Common myeloid progenitor, CD34-positive (primary cell): ENCODE measurements around the gene MED12L.
A peak's percentile ranks its signal among the peaks of the same experiment; 100 is the strongest.

Experiments used
- CTCF ChIA-PET: fragments of 350-600 bp; sonication (Branson Sonifier 250); formaldehyde crosslinking; loops from one replicate; lab custom pipeline; 2021; ENCODE audit warnings: antibody characterized with exemption; lab: Charles Lee
- POLR2A ChIA-PET: fragments of 350-600 bp; sonication (Branson Sonifier 250); formaldehyde crosslinking; loops from one replicate; lab custom pipeline; 2021; ENCODE audit warnings: antibody characterized with exemption; lab: Charles Lee
- DNase-seq, 3 donors: peaks; one replicate each; pipeline versions ENCODE4 v3.0.0 to v3.0.0-alpha.2; 2013
- H3K27ac ChIP-seq, 2 experiments: 1 replicate in 1 of 2; 2 replicates in 1 of 2; pipeline ENCODE4 v1.7.0; 2013; ENCODE audit warnings: inconsistent platforms in 2 of 2, low read length in 2 of 2, mild to moderate bottlenecking in 2 of 2, low read depth in 1 of 2, moderate library complexity in 1 of 2; ENCODE audit not compliant: severe bottlenecking in 2 of 2, insufficient read depth in 1 of 2, poor library complexity in 1 of 2
- H3K27me3 ChIP-seq, 5 experiments: replicated peaks in 2 of 5; 1 replicate in 3 of 5; 2 replicates in 2 of 5; pipeline versions ENCODE4 v1.6.1 to v1.7.0; 2013; ENCODE audit warnings: low read length in 4 of 5, mild to moderate bottlenecking in 2 of 5, moderate library complexity in 2 of 5, inconsistent platforms in 1 of 5; ENCODE audit not compliant: insufficient read depth in 5 of 5, control insufficient read depth in 4 of 5
- H3K36me3 ChIP-seq, 4 experiments: 1 replicate in 2 of 4; 2 replicates in 2 of 4; pipeline versions ENCODE4 v1.6.1 to v1.7.0; 2013; ENCODE audit warnings: low read length in 3 of 4, control low read depth in 1 of 4, mild to moderate bottlenecking in 1 of 4; ENCODE audit not compliant: control insufficient read depth in 4 of 4, insufficient read depth in 4 of 4
- H3K4me1 ChIP-seq, 4 experiments: 1 replicate in 3 of 4; 2 replicates in 1 of 4; pipeline versions ENCODE4 v1.6.1 to v1.7.1; 2013; ENCODE audit warnings: low read length in 3 of 4, mild to moderate bottlenecking in 3 of 4, control low read depth in 1 of 4, inconsistent platforms in 1 of 4, moderate library complexity in 1 of 4; ENCODE audit not compliant: control insufficient read depth in 4 of 4, insufficient read depth in 4 of 4; ENCODE audit errors: control extremely low read depth in 1 of 4
- H3K4me3 ChIP-seq, 7 experiments: 1 replicate in 4 of 7; 2 replicates in 3 of 7; pipeline versions ENCODE4 v1.5.1 to v1.7.0; 2013; ENCODE audit warnings: mild to moderate bottlenecking in 7 of 7, low read length in 6 of 7, moderate library complexity in 6 of 7, inconsistent platforms in 2 of 7, low read depth in 2 of 7, control low read depth in 1 of 7; ENCODE audit not compliant: insufficient read depth in 4 of 7, control insufficient read depth in 1 of 7; ENCODE audit errors: extremely low read depth in 1 of 7
- H3K9me3 ChIP-seq, 5 experiments: 1 replicate in 4 of 5; 2 replicates in 1 of 5; pipeline versions ENCODE4 v1.6.1 to v1.7.1; 2013; ENCODE audit warnings: low read length in 4 of 5, mild to moderate bottlenecking in 2 of 5, inconsistent platforms in 1 of 5, low read depth in 1 of 5, moderate library complexity in 1 of 5; ENCODE audit not compliant: control insufficient read depth in 4 of 5, insufficient read depth in 2 of 5; ENCODE audit errors: control extremely low read depth in 1 of 5
- WGBS: methylation state at CpG from one replicate; pipeline ENCODE4 v1.1.5; 2013; ENCODE audit not compliant: insufficient coverage; 5-methylcytosine and 5-hydroxymethylcytosine counted together

The MED12L gene

DNA sequence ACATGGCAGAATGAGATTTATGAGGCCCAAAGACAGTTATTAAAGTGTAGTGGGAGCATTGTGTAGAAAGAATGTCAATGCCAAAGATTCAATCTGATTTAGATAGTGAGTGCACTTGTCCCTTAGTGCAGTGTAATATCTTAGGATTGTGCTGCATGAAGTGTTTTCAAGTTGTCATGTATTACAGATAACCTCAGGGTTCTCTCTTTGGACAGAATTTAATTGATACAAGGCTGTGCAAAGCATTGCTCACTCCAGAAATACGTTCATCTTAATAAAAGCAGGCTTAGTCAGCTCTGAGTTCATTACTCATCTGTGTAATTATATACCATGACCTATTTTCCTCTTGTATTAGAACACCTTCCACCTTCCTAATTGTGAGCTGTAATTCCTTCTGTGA, 133.6 kb downstream of the MED12L start:
- peaks cover 0 to 3% (median 0%) of the 10 kb centered on the region in 5 experiments for H3K9me3 ChIP-seq
- H3K27me3 ChIP-seq: no peaks in the 10 kb centered on the region
- no peak overlapping the region for H3K4me3 ChIP-seq
- POLR2A ChIA-PET: interaction anchor here (1.0 kb wide), 1 partner anchor 21 kb away, joined by 3 read pairs; no protein-coding TSS in a partner anchor
- no peak for DNase-seq
- WGBS: no CpG with 5 or more reads among the region's 1 CpG
- CTCF ChIA-PET: interaction anchor here (0.7 to 4.6 kb wide), 4 partner anchors 9 to 375 kb away, joined by 3 to 29 read pairs (median 5); no protein-coding TSS in a partner anchor
- no peak overlapping the region for H3K27ac ChIP-seq
- peaks cover 0 to 28% (median 5%) of the 10 kb centered on the region in 4 experiments for H3K36me3 ChIP-seq
- H3K4me1 ChIP-seq: peaks cover 0 to 5% (median 0%) of the 10 kb centered on the region in 4 experiments

DNA sequence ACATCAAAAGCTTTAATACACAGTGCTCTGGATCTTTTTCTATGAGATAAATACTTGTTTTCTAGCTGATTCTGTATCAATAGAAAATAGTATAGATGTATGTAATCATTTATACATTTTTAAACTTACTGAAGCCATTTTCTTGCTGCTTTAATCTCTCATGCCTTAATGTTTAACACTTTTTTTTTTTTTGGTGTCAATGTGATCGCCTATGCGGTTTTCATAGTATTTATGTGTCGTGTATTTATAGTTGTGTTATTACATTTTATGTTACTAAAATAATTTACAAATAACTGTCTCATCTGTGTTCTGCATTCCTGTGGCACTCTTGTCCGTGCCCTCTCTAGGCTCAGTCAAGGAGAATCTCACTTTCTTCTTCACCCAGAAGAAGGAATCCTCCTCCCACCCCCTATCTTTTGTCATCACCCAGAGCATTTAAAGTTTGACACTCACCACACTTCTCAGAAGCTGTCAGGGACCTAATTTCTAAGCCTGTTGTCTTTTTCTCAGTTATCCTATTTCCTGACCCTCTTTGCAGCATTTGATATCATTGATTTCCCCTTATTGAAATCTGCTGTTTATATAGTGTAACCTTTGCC, 138.9 kb downstream of the MED12L start:
- CTCF ChIA-PET: interaction anchor here (0.7 to 13.9 kb wide), 10 partner anchors 7 to 242 kb away, joined by 3 to 227 read pairs (median 5); partner anchors contain the start of gene P2RY14
- Histone ChIP-seq H3K4me3 (no peak overlapping the region), H3K9me3 (peaks cover 0 to 3% (median 0%) of the 10 kb centered on the region in 5 experiments), H3K27me3 (no peaks in the 10 kb centered on the region), H3K27ac (no peak overlapping the region), H3K36me3 (peaks cover 0 to 31% (median 5%) of the 10 kb centered on the region in 4 experiments), H3K4me1 (peaks cover 5 to 37% (median 20%) of the 10 kb centered on the region in 4 experiments)
- no CpG with 5 or more reads among the region's 4 CpGs for WGBS
- no peak for DNase-seq
- POLR2A ChIA-PET: interaction anchor here (0.5 kb wide), 1 partner anchor 50 kb away, joined by 3 read pairs; no protein-coding TSS in a partner anchor

DNA sequence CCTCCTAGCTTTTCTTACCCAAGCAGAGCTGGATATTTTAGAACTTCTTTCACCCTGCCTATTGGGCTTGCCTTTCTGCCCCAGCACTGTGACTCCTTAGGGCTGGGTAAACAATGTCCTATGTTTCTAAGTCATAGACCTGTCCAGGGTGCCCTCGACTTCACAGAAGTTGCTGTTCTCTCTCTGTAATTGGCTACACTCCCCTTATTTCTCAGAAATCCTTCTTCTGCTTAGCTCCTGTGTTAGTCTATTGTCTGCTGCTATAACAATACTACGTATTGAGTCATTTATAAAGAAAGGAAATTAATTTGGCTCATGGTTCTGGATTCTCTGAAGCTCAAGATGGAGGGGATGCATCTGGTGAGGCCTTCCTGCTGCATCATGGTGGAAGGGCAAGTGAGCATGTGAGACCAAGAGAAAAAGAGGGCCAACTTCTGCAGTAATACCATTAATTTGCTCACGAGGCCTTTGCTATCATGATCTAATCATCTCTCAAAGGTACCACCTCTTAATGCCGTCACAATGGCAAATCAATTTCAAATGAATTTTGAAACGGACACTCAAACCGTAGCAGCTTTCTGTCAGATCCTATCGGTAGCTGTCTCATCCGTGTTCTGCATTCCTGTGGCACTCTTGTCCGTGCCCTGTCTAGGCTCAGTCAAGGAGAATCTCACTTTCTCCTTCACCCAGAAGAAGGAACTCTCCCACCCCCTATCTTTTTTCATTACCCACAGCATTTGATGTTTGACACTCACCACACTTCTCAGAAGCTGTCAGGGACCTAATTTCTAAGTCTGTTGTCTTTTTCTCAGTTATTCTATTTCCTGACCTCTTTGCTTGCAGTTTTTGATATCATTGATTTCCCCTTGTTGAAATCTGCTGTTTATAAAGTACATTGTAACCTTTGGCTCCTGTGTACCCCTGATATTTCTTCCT, 139.8 kb downstream of the MED12L start:
- no peaks in the 10 kb centered on the region for H3K27me3 ChIP-seq
- peaks cover 6 to 41% (median 24%) of the 10 kb centered on the region in 4 experiments for H3K4me1 ChIP-seq
- H3K36me3 ChIP-seq: peaks cover 0 to 28% (median 5%) of the 10 kb centered on the region in 4 experiments
- peak in 2 of 3 donors; percentile 38 to 71 for DNase-seq
- ChIA-PET POLR2A (interaction anchor here (0.6 kb wide), 1 partner anchor 53 kb away, joined by 3 read pairs; no protein-coding TSS in a partner anchor), CTCF (interaction anchor here (0.9 to 13.9 kb wide), 13 partner anchors 8 to 613 kb away, joined by 3 to 227 read pairs (median 7); partner anchors contain the start of gene P2RY14)
- 90% methylated on average over 7 of the region's 9 CpGs for WGBS
- H3K4me3 ChIP-seq: no peak overlapping the region
- H3K27ac ChIP-seq: no peak overlapping the region
- H3K9me3 ChIP-seq: peaks cover 0 to 3% (median 0%) of the 10 kb centered on the region in 5 experiments

DNA sequence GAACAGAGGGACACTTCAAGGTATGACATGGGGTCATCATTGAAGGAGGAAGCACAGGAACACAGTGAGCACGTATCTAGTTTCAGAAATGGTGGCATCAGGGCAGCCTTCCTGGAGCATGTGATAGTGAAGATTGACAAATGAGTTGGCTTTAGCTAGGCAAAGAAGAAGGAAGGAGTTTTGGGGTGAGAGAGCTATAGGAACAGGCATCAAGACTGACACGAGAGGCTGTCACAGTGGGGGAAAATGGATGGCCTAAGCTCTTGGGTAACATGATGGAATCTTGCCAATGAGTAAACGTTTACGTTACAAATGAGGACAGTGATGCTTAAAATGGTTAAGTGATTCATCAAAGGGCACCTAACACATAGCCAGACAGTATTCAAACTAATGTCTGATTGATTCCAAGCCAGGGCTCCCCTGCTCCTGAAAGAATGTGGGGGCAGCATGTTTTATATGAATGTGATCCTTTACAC, 140.7 kb downstream of the MED12L start:
- 64% methylated on average over 2 of the region's 4 CpGs for WGBS
- peaks cover 0 to 3% (median 0%) of the 10 kb centered on the region in 5 experiments for H3K9me3 ChIP-seq
- H3K36me3 ChIP-seq: peaks cover 0 to 21% (median 3%) of the 10 kb centered on the region in 4 experiments
- no peaks in the 10 kb centered on the region for H3K27me3 ChIP-seq
- ChIA-PET POLR2A (no interaction called here), CTCF (interaction anchor here (0.7 to 13.9 kb wide), 12 partner anchors 9 to 612 kb away, joined by 3 to 227 read pairs (median 12); partner anchors contain the start of gene P2RY14)
- no peak overlapping the region for H3K4me3 ChIP-seq
- peak in 2 of 3 donors; percentile 34 to 40 for DNase-seq
- peaks cover 9 to 48% (median 28%) of the 10 kb centered on the region in 4 experiments for H3K4me1 ChIP-seq
- no peak overlapping the region for H3K27ac ChIP-seq

DNA sequence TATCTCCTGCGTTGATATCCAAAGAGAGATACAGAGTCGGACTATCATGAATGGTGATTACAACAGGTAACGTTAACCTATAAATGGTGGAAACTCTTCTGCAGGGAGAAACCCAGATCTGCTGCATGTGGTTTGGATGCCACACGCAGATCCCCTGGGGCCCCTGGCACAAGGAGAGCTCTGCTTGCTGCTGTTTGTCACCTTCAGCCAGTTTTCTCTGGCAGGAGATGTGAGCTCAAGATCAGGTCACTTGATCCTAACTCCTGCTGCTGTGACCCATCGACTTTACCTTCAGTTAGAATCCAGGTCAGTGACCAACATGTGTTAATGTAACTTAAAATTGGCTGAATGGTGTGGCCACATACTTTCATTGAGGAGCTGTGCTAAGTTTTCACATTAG, 141.4 kb downstream of the MED12L start:
- CTCF ChIA-PET: interaction anchor here (0.7 to 13.9 kb wide), 21 partner anchors 9 to 611 kb away, joined by 3 to 227 read pairs (median 7); partner anchors contain the start of gene P2RY14
- 98% methylated on average over 5 of the region's 5 CpGs for whole genome bisulfite sequencing
- Histone ChIP-seq H3K27me3 (no peaks in the 10 kb centered on the region), H3K27ac (no peak overlapping the region), H3K36me3 (peaks cover 0 to 14% (median 0%) of the 10 kb centered on the region in 4 experiments), H3K9me3 (peaks cover 0 to 3% (median 0%) of the 10 kb centered on the region in 5 experiments), H3K4me3 (no peak overlapping the region), H3K4me1 (peaks cover 9 to 49% (median 28%) of the 10 kb centered on the region in 4 experiments)
- no peak for DNase-seq
- POLR2A ChIA-PET: no interaction called here

DNA sequence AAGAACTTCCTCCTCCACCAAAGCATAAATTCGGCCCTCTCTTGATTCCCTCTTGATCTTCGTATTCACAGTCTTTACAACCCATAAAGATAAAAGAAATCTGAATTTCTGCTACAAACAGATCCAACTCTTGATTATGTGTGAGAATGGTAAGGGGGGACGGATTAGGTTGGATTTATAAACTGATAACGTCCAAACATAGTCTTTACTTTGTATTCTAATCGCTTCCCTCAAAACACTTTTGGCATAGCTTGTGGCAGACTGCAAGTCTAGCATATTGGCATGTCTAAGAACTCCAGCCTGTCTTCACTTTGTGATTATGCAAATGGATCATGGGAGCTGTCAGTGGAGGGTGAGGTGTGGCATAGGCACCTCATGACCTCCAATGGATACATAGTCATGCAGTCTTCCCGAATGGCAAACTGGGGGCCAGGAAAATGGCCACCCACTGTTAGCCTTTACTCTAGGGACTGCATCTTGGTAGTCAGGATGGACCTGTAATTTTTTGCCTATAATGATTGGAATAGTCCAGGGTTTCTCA, 141.9 kb downstream of the MED12L start:
- POLR2A ChIA-PET: interaction anchor here (1.3 kb wide), 1 partner anchor 48 kb away, joined by 3 read pairs; no protein-coding TSS in a partner anchor
- H3K27ac ChIP-seq: no peak overlapping the region

More for the DNA sequence above, 141.9 kb downstream of the MED12L start:
- Histone ChIP-seq H3K36me3 (peaks cover 0 to 13% (median under 1%) of the 10 kb centered on the region in 4 experiments), H3K9me3 (no peaks in the 10 kb centered on the region), H3K4me1 (peaks cover 9 to 49% (median 28%) of the 10 kb centered on the region in 4 experiments), H3K27me3 (no peaks in the 10 kb centered on the region), H3K4me3 (peak overlapping the region in 1 of 7 experiments; percentile 2)
- WGBS: no CpG with 5 or more reads among the region's 6 CpGs
- DNase-seq: no peak
- CTCF ChIA-PET: interaction anchor here (0.7 to 13.9 kb wide), 23 partner anchors 8 to 611 kb away, joined by 3 to 227 read pairs (median 7); partner anchors contain the start of gene P2RY14
